HepG2 (cell line): ENCODE measurements around the gene NIN. TPM values are rescaled to one million over a fixed set of nuclear protein-coding genes. Genes with fewer than 3 reads are reported as not detected.
A peak's percentile ranks its signal among the peaks of the same experiment; 100 is the strongest.

Source experiments
- ARID3A ChIP-seq: IDR thresholded peaks from 2 replicates; pipeline ENCODE4 v1.6.1; 2012; ENCODE audit warnings: low read depth, low read length, improper control_type of control experiment
- ARNT2 ChIP-seq: sonication (generic); formaldehyde crosslinking; IDR thresholded peaks from 2 replicates; pipeline ENCODE4 v1.8.0; 2022; ENCODE audit warnings: mild to moderate bottlenecking, low read depth, missing genetic modification reagents, moderate library complexity
- ELF3 ChIP-seq: IDR thresholded peaks from 2 replicates; pipeline ENCODE4 v1.6.1; 2016; ENCODE audit warnings: missing genetic modification reagents, missing compliant biosample characterization
- HMGXB3 ChIP-seq: sonication (generic); formaldehyde crosslinking; IDR thresholded peaks from 2 replicates; pipeline ENCODE4 v1.4.0; 2020; ENCODE audit warnings: missing genetic modification reagents, borderline replicate concordance
- KAT7 ChIP-seq: IDR thresholded peaks from 2 replicates; pipeline ENCODE4 v1.6.1; 2018; ENCODE audit warnings: borderline replicate concordance, missing compliant biosample characterization
- MED1 ChIP-seq: sonication (generic); formaldehyde crosslinking; IDR thresholded peaks from 2 replicates; pipeline ENCODE4 v1.4.0; 2020; ENCODE audit warnings: missing genetic modification reagents
- RBM39 ChIP-seq: fragments of 200-400 bp; formaldehyde crosslinking; IDR thresholded peaks from one replicate; pipeline ENCODE4 v1.6.1; 2018; ENCODE audit warnings: antibody characterized with exemption, mild to moderate bottlenecking, low read depth, low read length; ENCODE audit not compliant: poor library complexity, severe bottlenecking
- SMAD3 ChIP-seq: sonication (generic); formaldehyde crosslinking; IDR thresholded peaks from 2 replicates; pipeline ENCODE4 v1.4.0; 2020; ENCODE audit warnings: missing genetic modification reagents
- SNAPC5 ChIP-seq: sonication (generic); formaldehyde crosslinking; IDR thresholded peaks from 2 replicates; pipeline ENCODE4 v1.8.1; 2023; ENCODE audit warnings: mild to moderate bottlenecking, missing genetic modification reagents, borderline replicate concordance
- SPEN ChIP-seq: sonication (generic); formaldehyde crosslinking; IDR thresholded peaks from 2 replicates; pipeline ENCODE4 v1.5.1; 2020; ENCODE audit warnings: low read depth, mild to moderate bottlenecking, missing genetic modification reagents
- SRY ChIP-seq: sonication (generic); formaldehyde crosslinking; IDR thresholded peaks from 2 replicates; pipeline ENCODE4 v1.8.0; 2022; ENCODE audit warnings: mild to moderate bottlenecking, missing genetic modification reagents
- TARDBP ChIP-seq: sonication (generic); formaldehyde crosslinking; IDR thresholded peaks from 2 replicates; pipeline ENCODE4 v1.8.0; 2022; ENCODE audit warnings: mild to moderate bottlenecking, missing genetic modification reagents
- THAP11 ChIP-seq: IDR thresholded peaks from 2 replicates; pipeline ENCODE4 v1.6.1; 2016; ENCODE audit warnings: missing biosample characterization, missing genetic modification reagents
- THYN1 ChIP-seq: sonication (generic); formaldehyde crosslinking; IDR thresholded peaks from 2 replicates; pipeline ENCODE4 v1.8.1; 2023; ENCODE audit warnings: low read depth, mild to moderate bottlenecking, moderate library complexity, missing genetic modification reagents, borderline replicate concordance
- TIGD3 ChIP-seq: sonication (generic); formaldehyde crosslinking; IDR thresholded peaks from 2 replicates; pipeline ENCODE4 v1.5.1; 2020; ENCODE audit warnings: mild to moderate bottlenecking, missing genetic modification reagents, borderline replicate concordance
- TMF1 ChIP-seq: sonication (generic); formaldehyde crosslinking; IDR thresholded peaks from 2 replicates; pipeline ENCODE4 v1.8.1; 2022; ENCODE audit warnings: low read depth, missing genetic modification reagents
- TOE1 ChIP-seq: sonication (generic); formaldehyde crosslinking; IDR thresholded peaks from 2 replicates; pipeline ENCODE4 v1.4.0; 2020; ENCODE audit warnings: mild to moderate bottlenecking, missing genetic modification reagents
- ZFP90 ChIP-seq: sonication (generic); formaldehyde crosslinking; IDR thresholded peaks from 2 replicates; pipeline ENCODE4 v1.8.0; 2022; ENCODE audit warnings: missing genetic modification reagents, mild to moderate bottlenecking, inconsistent platforms, borderline replicate concordance
- ZNF230 ChIP-seq: sonication (generic); formaldehyde crosslinking; IDR thresholded peaks from 2 replicates; pipeline ENCODE4 v1.4.0; 2020; ENCODE audit warnings: mild to moderate bottlenecking, missing genetic modification reagents
- ZNF362 ChIP-seq: sonication (generic); formaldehyde crosslinking; IDR thresholded peaks from 2 replicates; pipeline ENCODE4 v1.4.0; 2020; ENCODE audit warnings: missing genetic modification reagents, mild to moderate bottlenecking, borderline replicate concordance
- ZNF674 ChIP-seq: sonication (generic); formaldehyde crosslinking; IDR thresholded peaks from 2 replicates; pipeline ENCODE4 v1.5.0; 2020; ENCODE audit warnings: low read depth, mild to moderate bottlenecking, missing genetic modification reagents
- polyA plus RNA-seq, 8 experiments: library from polyadenylated mRNA; depleted of rRNA in 3 of 8; stranded (reverse) in 7 of 8; unstranded in 1 of 8; fragments of >200 nt; fragmentation: Illumina TruSeq in 4 of 8; extraction: Trizol in 4 of 8; gene quantifications; 2 replicates each; pipeline versions ENCODE4 v1.2.1 to v1.2.3, GENCODE V29; 2011 to 2016; ENCODE audit warnings: low read depth in 4 of 8, missing spikeins in 1 of 8, mixed read lengths in 1 of 8; ENCODE audit not compliant: insufficient read depth in 1 of 8
- total RNA-seq, 5 experiments: library from RNA; depleted of rRNA; stranded (reverse); fragments of >200 nt; fragmentation: Illumina TruSeq; extraction: Trizol; gene quantifications; 2 replicates each; pipeline ENCODE4 v1.2.3, GENCODE V29; 2016; ENCODE audit warnings: low read depth in 1 of 5

Gene NIN
- total and polyA plus RNA-seq, 2 of the 13 experiments (the other 11 are each of a cell fraction or from before 2014, with no cell fraction given), result 2.8 to 9.7 TPM

- TF ChIP-seq THAP11 (no peak), ELF3 (CRISPR knock-in tag) (peak; percentile 51), ZNF230 (CRISPR knock-in tag) (no peak), RBM39 (no peak), ZFP90 (no peak), SMAD3 (CRISPR knock-in tag) (no peak), SRY (CRISPR knock-in tag) (no peak), TMF1 (CRISPR knock-in tag) (no peak), SNAPC5 (CRISPR knock-in tag) (no peak), ARNT2 (CRISPR knock-in tag) (no peak), TARDBP (CRISPR knock-in tag) (no peak), TOE1 (CRISPR knock-in tag) (no peak), ZNF674 (CRISPR knock-in tag) (no peak), ZNF362 (CRISPR knock-in tag) (no peak), KAT7 (CRISPR knock-in tag) (no peak), SPEN (no peak), MED1 (CRISPR knock-in tag) (peak; percentile 51; the same call in 1 of the 2 replicates), THYN1 (CRISPR knock-in tag) (no peak), TIGD3 (no peak), ARID3A (peak; percentile 71; the same call in 1 of the 2 replicates), HMGXB3 (no peak)
Observed at GRCh38 chr14:50875359-50876070, 44.6 kb upstream of the NIN start (continued).
